Smooth muscle cell (in vitro differentiated cells): Measurements from ENCODE around the gene EEF1G. TPM values are rescaled to one million over a fixed set of nuclear protein-coding genes. Genes with fewer than 3 reads are reported as not detected.
"Not testable (repeated sequence)": the region's sequence is repeated elsewhere in the genome, so short reads cannot be mapped to it uniquely, and the experiment has no call there.

Source experiments
- DNase-seq: peaks from one replicate; lab custom pipeline; 2025; ENCODE audit not compliant: unreplicated experiment; lab: John Stamatoyannopoulos, UW
- H2AFZ ChIP-seq: fragments of 200-600 bp; sonication (generic); 2 replicates; pipeline ENCODE4 v1.6.0; 2016; ENCODE audit warnings: antibody characterized with exemption, low read depth, mild to moderate bottlenecking
- H3F3A ChIP-seq: fragments of 200-600 bp; sonication (generic); 2 replicates; pipeline ENCODE4 v1.6.0; 2017; ENCODE audit warnings: antibody characterized with exemption, low read depth
- H3K27ac ChIP-seq: fragments of 200-600 bp; sonication (generic); 2 replicates; pipeline ENCODE4 v1.5.1; 2016; ENCODE audit warnings: low read depth, mild to moderate bottlenecking
- H3K27me3 ChIP-seq: fragments of 200-600 bp; sonication (generic); 2 replicates; pipeline ENCODE4 v1.6.1; 2016; ENCODE audit warnings: low read depth, mild to moderate bottlenecking
- H3K36me3 ChIP-seq: fragments of 200-600 bp; sonication (generic); 2 replicates; pipeline ENCODE4 v1.5.1; 2016; ENCODE audit warnings: low read depth
- H3K4me1 ChIP-seq: fragments of 200-600 bp; sonication (generic); 2 replicates; pipeline ENCODE4 v1.5.1; 2016; ENCODE audit warnings: low read depth
- H3K4me2 ChIP-seq: fragments of 200-600 bp; sonication (generic); 2 replicates; pipeline ENCODE4 v1.6.0; 2016; ENCODE audit warnings: mild to moderate bottlenecking
- H3K4me3 ChIP-seq: fragments of 200-600 bp; sonication (generic); 2 replicates; pipeline ENCODE4 v1.5.1; 2016; ENCODE audit warnings: mild to moderate bottlenecking
- H3K79me2 ChIP-seq: fragments of 200-600 bp; sonication (generic); 2 replicates; pipeline ENCODE4 v1.6.0; 2016; ENCODE audit warnings: low read depth, mild to moderate bottlenecking
- H3K9ac ChIP-seq: fragments of 200-600 bp; sonication (generic); 2 replicates; pipeline ENCODE4 v1.6.0; 2016; ENCODE audit warnings: low read depth
- H3K9me3 ChIP-seq: fragments of 200-600 bp; sonication (generic); replicated peaks from 2 replicates; pipeline ENCODE4 v1.5.1; 2016; ENCODE audit warnings: low read depth
- H4K20me1 ChIP-seq: fragments of 200-600 bp; sonication (generic); 2 replicates; pipeline ENCODE4 v1.6.0; 2016; ENCODE audit warnings: low read depth
- WGBS: methylation state at CpG from one replicate; pipeline ENCODE4 v1.1.7; 2016; ENCODE audit warnings: low lambda C conversion rate; 5-methylcytosine and 5-hydroxymethylcytosine counted together
- polyA plus RNA-seq: library from polyadenylated mRNA; unstranded; fragments of >200 nt; fragmentation: Nextera tagmentation; extraction: Ambion mirVana; gene quantifications from 2 replicates; pipeline ENCODE4 v1.2.1, GENCODE V29; 2016
- total RNA-seq: library from RNA; depleted of rRNA; stranded (reverse); fragments of >200 nt; gene quantifications from 2 replicates; pipeline ENCODE4 v1.2.3, GENCODE V29; 2014
- TF ChIP-seq, protein P1 (sequence below): fragments of 200-600 bp; sonication (generic); IDR thresholded peaks from 2 replicates; pipeline ENCODE4 v1.5.1; 2017; ENCODE audit warnings: borderline replicate concordance, mild to moderate bottlenecking, antibody characterized with exemption; ENCODE audit not compliant: insufficient read depth, poor library complexity, severe bottlenecking

The EEF1G gene
- total and polyA plus RNA-seq, 2 experiments from 2014 or later = 433 to 773 TPM

DNA sequence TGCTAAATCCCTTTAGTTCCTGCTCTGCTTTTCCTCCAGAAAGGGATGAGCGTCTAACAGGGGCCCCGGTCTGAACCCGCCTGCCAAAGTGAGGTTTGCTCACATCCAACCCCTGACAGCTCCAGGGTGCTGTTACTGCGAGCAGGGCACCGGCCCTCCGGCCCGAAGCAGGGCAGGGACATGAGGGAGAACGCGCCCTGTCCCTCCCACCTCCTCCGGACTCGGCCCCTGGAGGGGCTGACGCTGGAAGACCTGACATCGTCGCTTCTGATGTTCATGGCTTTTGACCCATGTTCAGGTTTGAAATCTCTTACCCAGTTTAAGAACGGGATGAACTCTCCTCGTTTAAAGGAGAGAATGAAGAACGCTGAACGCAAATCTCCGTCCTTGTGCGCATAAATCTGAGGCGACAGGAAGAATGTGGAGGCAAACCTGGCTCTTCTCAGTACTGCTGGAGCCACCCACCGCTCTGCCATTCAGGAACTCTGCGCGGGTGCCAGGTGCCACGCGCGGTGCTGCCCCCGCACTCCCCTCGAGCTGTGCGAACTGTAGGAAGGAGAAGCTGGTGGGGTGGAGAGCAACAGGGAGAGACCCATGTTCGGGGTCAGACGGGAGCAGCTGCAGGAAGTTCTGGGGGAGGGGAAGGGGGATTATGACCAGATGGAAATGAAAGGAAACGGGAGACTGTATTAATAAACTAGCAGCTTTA, 826 bp upstream of the EEF1G start:
- DNase-seq = no peak
- H3K27me3 ChIP-seq = no peaks in the 10 kb centered on the region
- TF ChIP-seq, protein P1, sequence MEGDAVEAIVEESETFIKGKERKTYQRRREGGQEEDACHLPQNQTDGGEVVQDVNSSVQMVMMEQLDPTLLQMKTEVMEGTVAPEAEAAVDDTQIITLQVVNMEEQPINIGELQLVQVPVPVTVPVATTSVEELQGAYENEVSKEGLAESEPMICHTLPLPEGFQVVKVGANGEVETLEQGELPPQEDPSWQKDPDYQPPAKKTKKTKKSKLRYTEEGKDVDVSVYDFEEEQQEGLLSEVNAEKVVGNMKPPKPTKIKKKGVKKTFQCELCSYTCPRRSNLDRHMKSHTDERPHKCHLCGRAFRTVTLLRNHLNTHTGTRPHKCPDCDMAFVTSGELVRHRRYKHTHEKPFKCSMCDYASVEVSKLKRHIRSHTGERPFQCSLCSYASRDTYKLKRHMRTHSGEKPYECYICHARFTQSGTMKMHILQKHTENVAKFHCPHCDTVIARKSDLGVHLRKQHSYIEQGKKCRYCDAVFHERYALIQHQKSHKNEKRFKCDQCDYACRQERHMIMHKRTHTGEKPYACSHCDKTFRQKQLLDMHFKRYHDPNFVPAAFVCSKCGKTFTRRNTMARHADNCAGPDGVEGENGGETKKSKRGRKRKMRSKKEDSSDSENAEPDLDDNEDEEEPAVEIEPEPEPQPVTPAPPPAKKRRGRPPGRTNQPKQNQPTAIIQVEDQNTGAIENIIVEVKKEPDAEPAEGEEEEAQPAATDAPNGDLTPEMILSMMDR = no peak
- peak overlapping the region; percentile 94 for H3K27ac ChIP-seq
- H3K4me1 ChIP-seq = peaks cover 11% of the 10 kb centered on the region
- H4K20me1 ChIP-seq = peaks cover 37% of the 10 kb centered on the region
- no peaks in the 10 kb centered on the region for H3K9me3 ChIP-seq
- peak overlapping the region; percentile 32 for H2AFZ ChIP-seq
- H3K9ac ChIP-seq = peak overlapping the region; percentile 97
- peak overlapping the region; percentile 91 for H3K4me2 ChIP-seq
- peak overlapping the region; percentile 97 for H3K4me3 ChIP-seq
- peaks cover 64% of the 10 kb centered on the region for H3K79me2 ChIP-seq
- WGBS = 3% methylated on average over 33 of the region's 33 CpGs
- H3F3A ChIP-seq = peaks cover 5% of the 10 kb centered on the region
- no peaks in the 10 kb centered on the region for H3K36me3 ChIP-seq

DNA sequence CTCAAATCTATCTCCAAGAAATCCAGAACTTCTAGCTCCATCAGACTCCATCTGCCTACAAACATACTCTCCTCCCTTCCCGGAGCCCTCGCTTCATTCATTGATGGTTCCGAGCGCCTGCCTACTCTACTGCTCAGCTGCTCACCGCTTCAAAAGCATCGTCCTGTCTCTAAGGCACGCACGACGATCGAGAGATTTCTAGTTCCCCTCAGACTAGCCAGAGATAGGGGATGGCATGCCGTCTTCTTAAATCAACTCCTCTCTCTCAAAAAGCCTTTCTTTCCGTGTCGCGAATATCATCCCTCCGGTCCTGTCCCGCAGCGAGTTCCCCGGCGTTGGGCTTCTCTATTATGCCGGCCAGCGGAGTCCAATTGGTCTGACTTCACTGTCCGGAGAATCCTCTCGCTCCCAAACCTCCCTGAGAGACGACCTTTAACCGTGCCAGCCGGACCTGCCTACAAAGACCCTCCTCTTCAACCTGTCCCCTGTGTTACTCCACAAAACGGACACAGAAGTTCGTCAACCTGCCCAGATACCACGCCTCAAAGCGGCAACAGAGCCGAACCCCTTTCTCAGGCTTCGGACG, 592 bp downstream of the EEF1G start:
- H3K9me3 ChIP-seq = no peaks in the 10 kb centered on the region
- H2AFZ ChIP-seq = peak overlapping the region; percentile 84
- no peaks in the 10 kb centered on the region for H3K36me3 ChIP-seq
- H4K20me1 ChIP-seq = peaks cover 49% of the 10 kb centered on the region
- peak overlapping the region; percentile 92 for H3K4me2 ChIP-seq
- peak overlapping the region; percentile 79 for H3K27ac ChIP-seq
- TF ChIP-seq, protein P1 = no peak
- peak overlapping the region; percentile 89 for H3K9ac ChIP-seq
- peaks cover 11% of the 10 kb centered on the region for H3K4me1 ChIP-seq
- DNase-seq = no peak
- no peaks in the 10 kb centered on the region for H3K27me3 ChIP-seq
- WGBS = under 1% methylated on average over 33 of the region's 33 CpGs
- H3K79me2 ChIP-seq = peaks cover 75% of the 10 kb centered on the region
- H3F3A ChIP-seq = peaks cover 5% of the 10 kb centered on the region
- H3K4me3 ChIP-seq = peak overlapping the region; percentile 97

DNA sequence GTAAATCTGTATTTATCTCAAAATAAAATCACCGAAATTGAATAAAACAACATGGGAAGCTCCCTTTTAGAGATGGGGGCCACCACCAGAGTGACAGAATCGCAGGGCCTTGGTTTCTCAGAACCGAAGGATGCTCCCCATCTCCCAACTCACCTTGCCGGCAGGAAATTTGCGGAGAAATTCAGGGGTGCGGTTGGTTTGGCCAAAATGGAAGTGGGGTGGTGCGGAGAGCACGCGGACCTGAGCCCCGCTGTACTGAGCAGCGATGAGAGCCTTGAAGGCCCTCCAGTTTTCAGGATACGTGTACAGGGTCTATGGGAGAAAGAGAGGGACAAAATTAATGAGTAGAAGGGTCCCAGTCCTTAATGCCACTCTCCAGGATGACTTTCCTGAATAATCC, 1.3 kb downstream of the EEF1G start:
- peaks cover 81% of the 10 kb centered on the region for H3K79me2 ChIP-seq
- peaks cover 5% of the 10 kb centered on the region for H3F3A ChIP-seq
- 76% methylated on average over 12 of the region's 12 CpGs for WGBS
- DNase-seq = no peak
- H3K9ac ChIP-seq = peak overlapping the region; percentile 89
- no peaks in the 10 kb centered on the region for H3K27me3 ChIP-seq
- H3K4me1 ChIP-seq = peaks cover 11% of the 10 kb centered on the region
- H3K27ac ChIP-seq = peak overlapping the region; percentile 79
- TF ChIP-seq, protein P1 = no peak
- peak overlapping the region; percentile 97 for H3K4me3 ChIP-seq
- peaks cover 55% of the 10 kb centered on the region for H4K20me1 ChIP-seq
- H3K36me3 ChIP-seq = no peaks in the 10 kb centered on the region
- peak overlapping the region; percentile 92 for H3K4me2 ChIP-seq
- H2AFZ ChIP-seq = no peak overlapping the region
- H3K9me3 ChIP-seq = no peaks in the 10 kb centered on the region

DNA sequence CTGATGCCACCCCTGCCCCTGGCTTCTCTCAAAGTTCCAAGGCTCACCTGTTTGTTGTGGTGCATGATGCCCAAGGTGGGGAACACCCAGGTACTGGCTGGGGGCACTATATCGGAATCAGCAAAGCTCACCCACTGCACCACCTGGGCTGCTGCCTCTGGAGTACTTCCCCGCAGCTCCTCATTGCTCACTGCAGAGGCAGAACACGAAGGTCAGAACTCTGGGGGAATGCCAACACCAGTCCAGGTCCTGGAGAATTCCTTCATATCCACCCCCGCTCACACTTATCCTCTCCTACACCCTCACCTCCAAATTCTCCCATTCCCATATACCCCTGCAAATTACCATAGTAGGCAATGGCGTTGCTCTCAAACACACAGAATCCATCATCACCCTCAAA, 2.2 kb downstream of the EEF1G start:
- H2AFZ ChIP-seq, DNase-seq, H3K36me3 ChIP-seq, H3K4me3 ChIP-seq, H3K9me3 ChIP-seq, H3K27me3 ChIP-seq, H3K9ac ChIP-seq, H3F3A ChIP-seq, H3K4me2 ChIP-seq: not testable (repeated sequence)
- H3K79me2 ChIP-seq = peaks cover 89% of the 10 kb centered on the region
- 95% methylated on average over 5 of the region's 5 CpGs for WGBS
- peaks cover 63% of the 10 kb centered on the region for H4K20me1 ChIP-seq
- peaks cover 11% of the 10 kb centered on the region for H3K4me1 ChIP-seq
- H3K27ac ChIP-seq = peak overlapping the region; percentile 79

DNA sequence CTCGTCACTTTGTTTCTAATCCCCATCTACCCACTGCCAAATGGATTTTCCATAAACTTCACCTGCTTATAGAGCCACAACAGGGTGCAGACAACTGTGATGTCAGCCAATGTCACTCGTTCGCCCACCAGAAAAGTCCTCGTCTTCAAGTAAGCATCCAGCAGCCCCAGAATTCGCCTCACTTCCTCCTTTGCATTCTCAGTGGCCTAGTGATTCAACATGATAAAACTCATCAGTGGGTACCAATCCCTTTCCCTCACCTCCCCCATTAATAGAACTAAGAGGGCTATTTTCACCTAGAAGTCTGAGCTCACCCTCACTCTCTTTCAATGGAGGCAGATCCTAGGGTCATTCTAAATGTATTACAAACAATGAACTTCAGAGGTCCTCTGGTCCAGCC, 2.8 kb downstream of the EEF1G start:
- peaks cover 89% of the 10 kb centered on the region for H3K79me2 ChIP-seq
- H3K27me3 ChIP-seq, H3F3A ChIP-seq, H3K4me3 ChIP-seq, H3K4me2 ChIP-seq, H2AFZ ChIP-seq, H3K9me3 ChIP-seq, H3K27ac ChIP-seq, DNase-seq, H3K9ac ChIP-seq: not testable (repeated sequence)
- peaks cover 11% of the 10 kb centered on the region for H3K4me1 ChIP-seq
- WGBS = 95% methylated on average over 5 of the region's 5 CpGs
- H3K36me3 ChIP-seq = peaks cover 10% of the 10 kb centered on the region
- H4K20me1 ChIP-seq = peaks cover 69% of the 10 kb centered on the region
